CD4-positive, alpha-beta memory T cell (primary cell): ENCODE data around the gene SSUH2. TPM values are rescaled to one million over a fixed set of nuclear protein-coding genes. Genes with fewer than 3 reads are reported as not detected.

Source experiments
- CTCF ChIA-PET: fragments of 350-600 bp; sonication (Branson Sonifier 250); formaldehyde crosslinking; loops from one replicate; lab custom pipeline; 2021; ENCODE audit warnings: inconsistent platforms; ENCODE audit not compliant: partially characterized antibody; lab: Charles Lee
- POLR2A ChIA-PET: fragments of 350-600 bp; sonication (Branson Sonifier 250); formaldehyde crosslinking; loops from one replicate; lab custom pipeline; 2021; ENCODE audit not compliant: partially characterized antibody; lab: Charles Lee
- DNase-seq, 5 donors: peaks; one replicate each; pipeline versions ENCODE4 v3.0.0 to v3.0.0-alpha.2; 2020 to 2022; ENCODE audit warnings: mixed read lengths in 1 of 5
- H3K27ac ChIP-seq: one replicate; pipeline ENCODE4 v1.7.0; 2013; ENCODE audit warnings: low read depth, low read length
- H3K27me3 ChIP-seq: 2 replicates; pipeline ENCODE4 v1.7.0; 2013; ENCODE audit warnings: mild to moderate bottlenecking, low read length, moderate library complexity; ENCODE audit not compliant: insufficient read depth
- H3K36me3 ChIP-seq: 2 replicates; pipeline ENCODE4 v1.7.0; 2013; ENCODE audit warnings: mild to moderate bottlenecking, low read length, moderate library complexity; ENCODE audit not compliant: insufficient read depth
- H3K4me1 ChIP-seq: 2 replicates; pipeline ENCODE4 v1.7.0; 2013; ENCODE audit warnings: mild to moderate bottlenecking, low read length, moderate library complexity; ENCODE audit not compliant: insufficient read depth
- H3K4me3 ChIP-seq, 2 donors: one replicate each; pipeline ENCODE4 v1.7.0; 2013; ENCODE audit warnings: low read length in 2 of 2, mild to moderate bottlenecking in 1 of 2
- H3K9me3 ChIP-seq, 2 donors: one replicate each; pipeline ENCODE4 v1.7.0; 2013; ENCODE audit warnings: low read length in 2 of 2, control low read depth in 1 of 2; ENCODE audit not compliant: control insufficient read depth in 1 of 2
- H3K27ac Mint-ChIP-seq, 7 donors: one replicate each; pipeline ENCODE4 v1.8.0; 2020 to 2021; ENCODE audit warnings: mixed read lengths in 7 of 7, mild to moderate bottlenecking in 6 of 7, inconsistent platforms in 3 of 7, moderate library complexity in 3 of 7
- H3K27me3 Mint-ChIP-seq, 2 donors: one replicate each; pipeline ENCODE4 v1.8.0; 2020 to 2021; ENCODE audit warnings: mixed read lengths in 2 of 2
- H3K36me3 Mint-ChIP-seq, 2 donors: one replicate each; pipeline ENCODE4 v1.8.0; 2020 to 2021; ENCODE audit warnings: mixed read lengths in 2 of 2, inconsistent platforms in 1 of 2, mild to moderate bottlenecking in 1 of 2
- H3K4me1 Mint-ChIP-seq, 4 donors: one replicate each; pipeline ENCODE4 v1.8.0; 2020 to 2021; ENCODE audit warnings: mixed read lengths in 4 of 4, mild to moderate bottlenecking in 1 of 4
- H3K4me3 Mint-ChIP-seq, 8 donors: one replicate each; pipeline ENCODE4 v1.8.0; 2020 to 2021; ENCODE audit warnings: mixed read lengths in 8 of 8, mild to moderate bottlenecking in 7 of 8, moderate library complexity in 6 of 8, inconsistent platforms in 3 of 8
- H3K9me3 Mint-ChIP-seq, 8 donors: one replicate each; pipeline ENCODE4 v1.8.0; 2020 to 2021; ENCODE audit warnings: mixed read lengths in 8 of 8, mild to moderate bottlenecking in 5 of 8, inconsistent platforms in 3 of 8, moderate library complexity in 1 of 8
- intact Hi-C: fragments of 100-400 bp; cut with micrococcal nuclease; formaldehyde crosslinking; loops from one replicate; pipeline ENCODE4 v1.15.1; 2023
- polyA plus RNA-seq, 2 donors: library from polyadenylated mRNA; unstranded; fragments of 300-500 nt; fragmentation: Illumina TruSeq; gene quantifications; one replicate each; pipeline ENCODE4 v1.2.3, GENCODE V29; 2021
- total RNA-seq, 2 experiments: library from RNA; stranded (reverse); gene quantifications; one replicate each; pipeline ENCODE4 v1.2.3, GENCODE V29; 2021

Gene SSUH2
- total and polyA plus RNA-seq, 4 experiments from 2014 or later: not detected

GRCh38 chr3:8637348-8637747 lies 7.2 kb downstream of the SSUH2 start:
- no peak overlapping the region for H3K4me3 ChIP-seq
- CTCF ChIA-PET: no interaction called here
- no peaks in the 10 kb centered on the region for H3K4me1 ChIP-seq
- peaks cover 4 to 7% of the 10 kb centered on the region in 2 donors for H3K27me3 Mint-ChIP-seq
- H3K4me1 Mint-ChIP-seq: peaks cover 0 to 1% (median 0%) of the 10 kb centered on the region in 4 donors
- intact Hi-C loops: no loop called here
- DNase-seq: no peak
- no peak overlapping the region for H3K27ac ChIP-seq
- no peaks in the 10 kb centered on the region for H3K9me3 ChIP-seq
- H3K9me3 Mint-ChIP-seq: peaks cover 0 to 5% (median 1%) of the 10 kb centered on the region in 8 donors
- H3K4me3 Mint-ChIP-seq: no peak overlapping the region
- POLR2A ChIA-PET: no interaction called here
- no peak overlapping the region for H3K27ac Mint-ChIP-seq
- no peaks in the 10 kb centered on the region for H3K27me3 ChIP-seq
- H3K36me3 Mint-ChIP-seq: no peaks in the 10 kb centered on the region
- H3K36me3 ChIP-seq: no peaks in the 10 kb centered on the region

- Mint-ChIP-seq H3K27me3 (peaks cover 4 to 5% of the 10 kb centered on the region in 2 donors), H3K4me1 (peaks cover 0 to 1% (median 0%) of the 10 kb centered on the region in 4 donors), H3K36me3 (no peaks in the 10 kb centered on the region), H3K4me3 (no peak overlapping the region), H3K27ac (no peak overlapping the region), H3K9me3 (peaks cover 0 to 5% (median 1%) of the 10 kb centered on the region in 8 donors)
- Histone ChIP-seq H3K4me1 (no peaks in the 10 kb centered on the region), H3K4me3 (no peak overlapping the region), H3K9me3 (no peaks in the 10 kb centered on the region), H3K27ac (no peak overlapping the region), H3K36me3 (no peaks in the 10 kb centered on the region), H3K27me3 (no peaks in the 10 kb centered on the region)
- DNase-seq: no peak
- POLR2A ChIA-PET: no interaction called here
- CTCF ChIA-PET: interaction anchor here (1.0 kb wide), 1 partner anchor 27 kb away, joined by 4 read pairs; no protein-coding TSS in a partner anchor
- intact Hi-C loops: no loop called here
Observed at GRCh38 chr3:8635631-8636030, 9.0 kb downstream of the SSUH2 start.

GRCh38 chr3:8635125-8635524 lies 9.5 kb downstream of the SSUH2 start:
- POLR2A ChIA-PET: no interaction called here
- Histone ChIP-seq H3K4me1 (no peaks in the 10 kb centered on the region), H3K9me3 (no peaks in the 10 kb centered on the region), H3K27me3 (no peaks in the 10 kb centered on the region), H3K4me3 (no peak overlapping the region), H3K36me3 (no peaks in the 10 kb centered on the region), H3K27ac (no peak overlapping the region)
- Mint-ChIP-seq H3K4me3 (no peak overlapping the region), H3K27me3 (peaks cover 4 to 5% of the 10 kb centered on the region in 2 donors), H3K36me3 (no peaks in the 10 kb centered on the region), H3K4me1 (peaks cover 0 to 2% (median under 1%) of the 10 kb centered on the region in 4 donors), H3K27ac (no peak overlapping the region), H3K9me3 (peaks cover 0 to 5% (median 1%) of the 10 kb centered on the region in 8 donors)
- no peak for DNase-seq
- CTCF ChIA-PET: no interaction called here
- intact Hi-C loops: no loop called here

DNA sequence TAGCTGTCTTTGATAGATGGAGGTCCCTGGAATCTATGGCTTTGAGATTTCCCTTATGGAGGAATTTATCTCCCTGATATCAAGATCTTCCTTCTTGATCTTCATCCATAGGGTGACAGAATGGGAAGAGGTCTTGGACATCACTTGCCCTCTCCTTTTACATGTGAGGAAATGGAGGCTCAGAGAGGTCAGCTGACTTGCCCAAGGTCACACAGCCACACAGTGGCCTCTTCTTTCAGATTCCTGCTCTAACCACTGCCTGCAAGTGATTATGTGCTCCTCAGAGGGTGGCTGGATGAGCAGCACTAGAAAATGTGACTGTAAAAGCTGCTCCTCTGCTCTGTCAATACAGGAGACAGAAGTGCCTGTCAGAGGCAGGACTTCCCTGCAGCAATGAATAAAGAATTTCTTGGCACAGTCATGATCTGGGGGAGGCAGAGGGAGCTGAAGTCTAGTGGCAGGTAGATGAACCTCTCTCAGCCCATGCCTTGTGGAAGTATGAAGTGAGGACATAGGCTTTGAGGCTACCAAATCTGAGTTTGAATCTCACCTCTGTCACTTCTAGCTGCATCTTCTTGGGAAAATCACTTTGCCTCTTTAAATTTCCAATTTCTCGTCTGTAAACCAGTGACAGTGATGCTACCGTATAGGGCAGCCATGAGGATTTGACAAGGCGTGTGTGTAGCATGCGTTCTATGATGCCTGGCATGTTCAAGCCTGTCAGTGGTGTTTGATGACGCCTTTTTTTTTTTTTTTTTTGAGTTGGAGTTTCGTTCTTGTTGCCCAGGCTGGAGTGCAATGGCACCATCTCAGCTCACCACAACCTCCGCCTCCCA lies 12.0 kb downstream of the SSUH2 start:
- no peak overlapping the region for H3K4me3 ChIP-seq
- peaks cover 8 to 15% (median 13%) of the 10 kb centered on the region in 4 donors for H3K4me1 Mint-ChIP-seq
- no peaks in the 10 kb centered on the region for H3K9me3 ChIP-seq
- peaks cover 5% of the 10 kb centered on the region for H3K4me1 ChIP-seq
- H3K27ac ChIP-seq: no peak overlapping the region
- no peaks in the 10 kb centered on the region for H3K27me3 ChIP-seq
- H3K27me3 Mint-ChIP-seq: peaks cover 3 to 7% of the 10 kb centered on the region in 2 donors
- H3K36me3 ChIP-seq: no peaks in the 10 kb centered on the region
- intact Hi-C loops: no loop called here
- ChIA-PET CTCF (interaction anchor here (1.7 kb wide), 1 partner anchor 10 kb away, joined by 4 read pairs; no protein-coding TSS in a partner anchor), POLR2A (no interaction called here)
- H3K36me3 Mint-ChIP-seq: no peaks in the 10 kb centered on the region
- H3K27ac Mint-ChIP-seq: no peak overlapping the region
- no peak overlapping the region for H3K4me3 Mint-ChIP-seq
- no peak for DNase-seq
- peaks cover 0 to 7% (median 1%) of the 10 kb centered on the region in 8 donors for H3K9me3 Mint-ChIP-seq

- Mint-ChIP-seq H3K9me3 (peaks cover 0 to 7% (median under 1%) of the 10 kb centered on the region in 8 donors), H3K27me3 (peaks cover 2 to 3% of the 10 kb centered on the region in 2 donors), H3K27ac (no peak overlapping the region), H3K36me3 (no peaks in the 10 kb centered on the region), H3K4me1 (peaks cover 8 to 20% (median 13%) of the 10 kb centered on the region in 4 donors), H3K4me3 (no peak overlapping the region)
- Histone ChIP-seq H3K27me3 (no peaks in the 10 kb centered on the region), H3K4me1 (peaks cover 5% of the 10 kb centered on the region), H3K27ac (no peak overlapping the region), H3K36me3 (no peaks in the 10 kb centered on the region), H3K9me3 (no peaks in the 10 kb centered on the region), H3K4me3 (no peak overlapping the region)
- DNase-seq: no peak
- ChIA-PET CTCF (interaction anchor here (1.7 kb wide), 1 partner anchor 9 kb away, joined by 4 read pairs; no protein-coding TSS in a partner anchor), POLR2A (no interaction called here)
- intact Hi-C loops: no loop called here
Observed at GRCh38 chr3:8631661-8632060, 12.9 kb downstream of the SSUH2 start.

DNA sequence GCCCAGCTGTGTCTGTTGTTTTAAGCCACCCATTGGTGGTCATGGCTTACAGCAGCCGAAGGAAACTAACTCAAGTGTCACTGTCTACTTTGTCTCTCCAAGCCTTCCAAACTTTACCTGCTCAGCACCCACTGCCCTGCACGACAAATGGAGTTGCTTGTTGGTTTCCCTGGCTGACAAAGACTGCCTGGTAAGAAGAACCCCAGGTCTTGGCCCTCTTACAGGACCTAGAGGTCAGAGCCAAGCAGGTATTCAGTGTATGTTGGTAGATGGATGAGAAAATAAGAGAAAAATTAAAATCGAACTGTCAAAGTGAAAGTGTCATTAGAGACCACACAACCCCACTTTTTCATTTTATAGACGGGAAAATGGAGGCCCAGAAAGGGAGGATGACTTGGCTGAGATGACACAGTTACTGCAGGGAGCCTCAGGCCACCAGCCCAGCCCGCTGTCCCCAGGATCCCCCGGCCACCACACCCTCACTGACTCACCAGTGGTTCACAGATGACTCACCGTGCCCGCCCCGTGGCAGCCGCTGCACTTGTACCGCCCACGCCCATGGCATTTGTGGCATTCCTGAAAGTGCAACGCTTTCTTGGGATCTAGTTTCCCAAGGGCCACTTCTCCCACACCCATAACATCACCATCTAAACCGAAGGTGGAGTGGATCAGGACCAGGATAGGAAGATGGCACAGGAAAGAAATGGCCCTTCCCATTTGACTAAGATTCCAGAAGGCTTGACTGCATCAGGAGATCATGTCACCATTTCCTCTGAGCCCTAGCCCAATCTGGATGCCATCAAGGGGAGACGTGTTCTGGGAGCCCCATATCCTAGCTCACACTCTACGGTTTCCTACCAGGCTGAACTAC lies 15.2 kb downstream of the SSUH2 start:
- H3K9me3 ChIP-seq: no peaks in the 10 kb centered on the region
- no peak overlapping the region for H3K27ac ChIP-seq
- Mint-ChIP-seq H3K9me3 (peaks cover 0 to 2% (median 0%) of the 10 kb centered on the region in 8 donors), H3K27ac (peak overlapping the region in 4 of 7 donors; percentile 69 to 83 (median 80)), H3K27me3 (peaks cover 0 to 3% of the 10 kb centered on the region in 2 donors), H3K36me3 (no peaks in the 10 kb centered on the region), H3K4me1 (peaks cover 8 to 20% (median 13%) of the 10 kb centered on the region in 4 donors), H3K4me3 (peak overlapping the region in 6 of 8 donors; percentile 45 to 62 (median 57))
- ChIA-PET CTCF (no interaction called here), POLR2A (interaction anchor here (1.1 kb wide), 1 partner anchor 14 kb away, joined by 3 read pairs; no protein-coding TSS in a partner anchor)
- no peaks in the 10 kb centered on the region for H3K36me3 ChIP-seq
- H3K4me1 ChIP-seq: peaks cover 5% of the 10 kb centered on the region
- no peaks in the 10 kb centered on the region for H3K27me3 ChIP-seq
- H3K4me3 ChIP-seq: no peak overlapping the region
- DNase-seq: peak in 2 of 5 donors; percentile 7 to 67
- intact Hi-C loops: loop anchor here (10.0 kb wide), 2 partner anchors 125 to 305 kb away; partner anchors contain the start of gene LMCD1
